ENCODE results near the gene CERT1.

CERT1 gene

DNA sequence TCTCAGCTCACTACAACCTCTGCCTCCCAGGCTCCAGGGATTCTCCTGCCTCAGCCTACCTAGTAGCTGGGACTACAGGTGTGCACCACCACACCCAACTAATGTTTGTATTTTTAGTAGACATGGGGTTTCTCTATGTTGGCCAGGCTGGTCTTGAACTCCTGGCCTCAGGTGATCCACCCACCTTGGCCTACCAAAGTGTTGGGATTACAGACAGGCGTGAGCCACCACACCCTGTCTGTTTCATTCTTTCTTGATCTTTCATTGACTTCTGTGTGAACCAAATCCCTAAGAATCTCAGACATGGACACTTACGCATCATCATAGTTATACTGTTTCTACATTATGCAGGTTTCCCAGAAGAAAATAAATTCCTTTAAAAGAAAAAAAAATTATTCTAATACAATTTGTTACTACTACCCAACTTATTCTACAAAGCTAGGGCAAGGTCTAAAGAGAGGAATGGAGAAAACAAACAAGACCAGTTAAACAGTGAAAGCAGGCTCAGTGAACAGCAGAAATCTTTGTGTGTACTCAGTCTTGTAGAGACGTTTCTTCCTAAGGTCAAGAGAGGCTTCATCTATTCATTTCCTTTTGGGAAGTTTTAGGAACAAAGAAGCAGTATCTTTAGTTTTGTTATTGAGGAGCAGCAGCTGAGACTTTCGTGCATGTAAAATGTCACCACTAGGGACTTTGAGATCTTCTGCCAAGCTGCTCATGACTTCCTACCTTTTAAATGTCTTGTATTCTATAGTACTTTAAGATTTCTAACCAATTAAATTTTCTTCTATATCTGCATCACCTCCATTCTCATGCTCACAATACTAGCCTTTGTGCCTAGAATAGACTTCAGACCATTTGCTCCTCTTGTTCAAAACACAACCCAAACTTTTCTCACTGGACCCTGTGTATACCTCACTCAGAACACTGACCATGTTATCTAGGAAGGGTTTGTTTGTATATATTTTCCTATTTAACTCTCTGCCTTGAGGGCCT lies 180.0 kb downstream of the CERT1 start:
- Mint-ChIP-seq H3K27me3 (no peaks in the 10 kb centered on the region), H3K4me3 (no peak overlapping the region), H3K27ac (no peak overlapping the region), H3K36me3 (ENCODE audit: low read depth) (no peaks in the 10 kb centered on the region), H3K9me3 (no peaks in the 10 kb centered on the region), H3K4me1 (no peaks in the 10 kb centered on the region)
- ATAC-seq, result no peak
- DNase-seq, result no peak

DNA sequence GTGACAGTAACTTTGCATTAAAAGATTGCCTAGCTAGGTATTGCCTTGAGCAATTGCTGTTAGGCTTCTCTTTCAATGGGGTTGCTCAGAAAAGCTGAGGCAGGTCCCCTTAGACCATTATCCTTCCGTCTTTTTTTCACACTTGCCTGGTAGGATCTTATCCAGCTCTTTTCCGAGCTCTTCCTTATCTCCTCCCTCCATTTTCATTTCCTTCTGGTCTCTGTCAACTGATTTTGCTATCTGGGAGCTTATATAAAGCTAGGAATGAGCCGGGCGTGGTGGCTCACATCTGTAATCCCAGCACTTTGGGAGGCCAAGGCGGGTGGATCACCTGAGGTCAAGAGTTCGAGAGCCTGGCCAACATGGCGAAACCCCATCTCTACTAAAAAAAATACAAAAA lies 181.0 kb downstream of the CERT1 start:
- no peaks in the 10 kb centered on the region for H3K27me3 Mint-ChIP-seq
- DNase-seq (no peak), ATAC-seq (no peak)
- no peak overlapping the region for H3K27ac Mint-ChIP-seq
- H3K4me3 Mint-ChIP-seq, result no peak overlapping the region
- peaks cover 3% of the 10 kb centered on the region for H3K4me1 Mint-ChIP-seq
- no peaks in the 10 kb centered on the region for H3K36me3 Mint-ChIP-seq (ENCODE audit: low read depth)
- no peaks in the 10 kb centered on the region for H3K9me3 Mint-ChIP-seq
